Retina (tissue), 1 donor: ENCODE results near the gene WBP1L.
A peak's percentile ranks its signal among the peaks of the same experiment; 100 is the strongest.
"Not testable (repeated sequence)": the region's sequence is repeated elsewhere in the genome, so short reads cannot be mapped to it uniquely, and the experiment has no call there.

ENCODE experiments used
- DNase-seq: peaks from one replicate; pipeline ENCODE4 v3.0.0-alpha.2; 2016

The WBP1L gene

GRCh38 chr10:102743588-102744373 is at the start of gene WBP1L:
Gene WBP1L (plus strand): TSS chr10:102743948. CDS start chr10:102744054, 106 bp downstream.
- peak; percentile 95 for DNase-seq

GRCh38 chr10:102695401-102695800 is 48.3 kb upstream of the WBP1L start:
- not testable (repeated sequence) for DNase-seq

GRCh38 chr10:102696736-102697135 is 47.0 kb upstream of the WBP1L start:
- no peak for DNase-seq

- no peak for DNase-seq
Observed at GRCh38 chr10:102698894-102699293, 44.9 kb upstream of the WBP1L start.

- DNase-seq: no peak
Observed at GRCh38 chr10:102701272-102701671, 42.5 kb upstream of the WBP1L start.

GRCh38 chr10:102701796-102702195 is 42.0 kb upstream of the WBP1L start:
- DNase-seq: no peak

- DNase-seq: no peak
Observed at GRCh38 chr10:102702742-102703141, 41.0 kb upstream of the WBP1L start.

GRCh38 chr10:102704915-102705314 is 38.8 kb upstream of the WBP1L start:
- no peak for DNase-seq

GRCh38 chr10:102705531-102705930 is 38.2 kb upstream of the WBP1L start:
- no peak for DNase-seq

DNA sequence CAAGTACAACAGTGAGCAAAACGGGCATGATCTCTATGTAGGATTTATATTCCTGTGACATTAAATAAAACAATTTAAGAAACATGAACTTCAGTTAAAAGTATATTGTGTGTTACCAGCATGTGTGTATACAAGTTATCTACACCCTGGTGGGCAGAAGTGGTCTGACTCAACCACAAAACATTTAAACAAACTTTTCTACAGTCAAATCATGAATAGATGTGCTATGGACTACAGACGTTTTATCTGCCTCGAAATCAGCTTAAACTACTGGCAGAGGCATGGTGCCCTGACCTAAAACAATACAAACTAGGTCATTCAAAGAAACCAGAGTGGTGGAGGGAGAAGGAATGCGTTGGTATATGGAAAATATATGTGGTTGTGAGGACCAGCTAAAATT is 33.1 kb upstream of the WBP1L start:
- no peak for DNase-seq

DNA sequence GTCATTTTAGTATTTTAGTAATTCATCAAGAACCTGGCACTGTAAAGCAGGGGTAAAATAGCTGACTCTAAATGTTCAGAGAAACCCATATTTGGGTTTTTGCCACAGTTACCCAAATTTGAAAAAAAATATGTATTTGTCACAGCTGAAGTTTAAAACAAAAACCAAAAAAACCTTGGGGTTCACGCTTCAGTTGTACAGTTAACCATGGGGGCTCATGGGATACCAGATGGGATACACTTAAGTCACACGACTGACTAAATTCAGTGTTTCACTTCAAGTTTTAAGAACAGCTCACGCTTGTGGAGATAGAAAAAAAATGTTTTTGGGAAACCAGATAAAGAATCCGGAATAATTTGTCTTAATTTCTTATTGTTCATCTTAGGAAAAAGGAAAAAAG is 31.7 kb upstream of the WBP1L start:
- no peak for DNase-seq

DNA sequence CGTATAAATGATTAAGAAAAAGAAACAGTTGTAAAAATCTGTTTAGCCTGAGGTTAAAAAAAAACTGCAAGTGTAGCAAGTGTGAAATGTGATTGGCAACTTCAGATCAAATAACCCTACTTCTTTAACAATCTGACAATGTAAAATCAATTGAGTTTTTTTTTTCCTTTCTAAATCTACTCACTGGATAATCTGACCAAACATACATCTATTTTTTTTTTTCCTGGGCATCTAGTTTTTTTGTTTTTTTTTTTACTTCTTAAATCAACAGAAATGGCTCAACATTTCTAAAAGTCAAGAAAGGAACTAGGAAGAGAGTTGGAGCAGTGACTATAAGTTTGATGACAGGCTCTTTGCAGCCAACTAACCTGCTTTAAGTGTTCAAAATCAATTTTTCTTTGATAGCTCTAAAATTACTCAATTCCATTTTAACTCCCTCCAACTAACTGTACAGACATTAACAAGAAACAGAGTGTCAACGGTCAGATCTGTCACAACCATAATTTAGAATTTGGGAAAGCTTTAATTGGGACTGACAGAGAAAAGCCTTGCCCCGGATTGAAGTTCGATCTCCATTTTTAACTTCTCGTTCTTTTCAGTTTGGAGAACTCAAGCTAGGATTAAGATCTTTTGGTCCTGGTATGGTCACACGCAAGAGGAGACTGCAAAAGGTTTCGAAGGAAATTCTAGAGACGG is 30.8 kb upstream of the WBP1L start:
- no peak for DNase-seq

DNA sequence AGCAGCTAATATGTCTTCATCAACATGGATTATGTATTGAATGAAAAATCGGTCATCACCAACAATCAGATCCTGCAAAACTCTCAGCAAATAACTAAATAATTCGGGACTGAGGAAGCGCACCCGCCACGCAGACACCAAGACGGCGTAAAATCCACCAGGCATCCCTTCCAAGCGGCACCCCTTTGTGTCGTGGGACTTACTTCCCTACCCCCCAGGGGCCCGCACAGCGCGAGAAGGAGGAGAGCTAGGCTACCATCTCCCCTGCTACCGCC is 30.3 kb upstream of the WBP1L start:
- no peak for DNase-seq

- peak; percentile 99 for DNase-seq
Observed at GRCh38 chr10:102713814-102714620, 29.7 kb upstream of the WBP1L start, which contains the start of gene ARL3. Gene ARL3 (minus strand): TSS chr10:102714397. CDS start chr10:102714275, 122 bp downstream.

DNA sequence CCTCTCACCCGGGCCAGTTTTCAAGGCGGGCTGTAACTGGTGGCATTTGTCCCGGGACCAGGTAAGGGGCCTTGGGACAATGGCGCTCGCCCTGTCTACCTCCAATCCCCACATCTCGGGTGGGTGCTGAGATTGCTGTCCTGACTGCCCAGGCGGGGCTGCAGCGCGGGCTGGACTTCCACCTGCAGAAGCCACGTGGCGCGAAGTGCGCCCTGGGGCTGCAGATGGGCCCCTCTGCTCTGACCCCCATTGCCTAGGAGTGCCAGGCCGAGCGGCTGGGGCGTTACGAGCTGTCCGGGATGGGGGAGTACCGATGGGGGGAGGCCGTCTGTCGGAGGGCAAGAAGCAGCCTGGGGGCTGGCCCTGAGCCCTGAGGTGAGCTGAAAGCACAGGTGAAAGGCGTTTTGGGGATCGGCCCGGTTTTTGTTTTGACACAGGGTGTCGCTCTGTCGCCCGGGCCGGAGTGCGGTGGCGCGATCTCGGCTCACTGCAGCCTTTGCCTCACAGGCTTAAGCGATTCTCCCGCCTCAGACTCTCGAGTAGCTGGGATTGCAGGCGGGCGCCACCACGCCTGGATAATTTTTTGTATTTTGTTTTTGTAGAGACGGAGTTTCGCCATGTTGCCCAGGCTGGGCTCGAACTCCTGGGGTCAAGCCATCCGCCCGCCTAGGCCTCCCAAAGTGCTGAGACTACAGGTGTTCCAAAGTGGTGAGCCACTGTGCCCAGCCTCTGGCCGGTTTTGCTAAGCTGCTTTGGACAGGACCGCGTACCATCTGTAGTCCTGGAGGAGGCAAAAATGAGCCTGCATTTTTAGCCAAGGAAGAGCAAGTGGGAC is 28.9 kb upstream of the WBP1L start, which contains the start of gene SFXN2:
Gene SFXN2 (plus strand): TSS at position 16 of the 835 bp plus-strand sequence. CDS start 12,001 bp downstream, outside the sequence.
- DNase-seq: no peak

DNA sequence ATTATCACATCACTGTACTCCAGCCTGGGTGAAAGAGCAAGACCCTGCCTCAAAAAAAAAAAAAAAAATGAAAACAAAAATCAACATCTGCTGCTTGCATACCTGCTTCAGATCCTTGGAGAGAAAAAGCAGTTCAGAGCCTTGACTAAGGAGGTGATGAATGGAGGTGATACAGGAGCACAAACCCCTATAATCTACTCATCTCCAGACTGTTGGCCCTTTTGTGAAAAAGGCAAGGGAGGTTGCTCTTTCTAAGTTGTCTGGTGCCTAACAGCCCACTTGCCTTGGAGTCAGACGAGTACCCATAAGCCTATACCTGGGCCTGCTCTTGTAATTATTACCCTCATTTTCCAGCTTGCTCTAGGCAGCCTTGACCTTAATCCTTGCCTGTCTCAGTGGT is 27.9 kb upstream of the WBP1L start:
- DNase-seq: no peak

- DNase-seq: not testable (repeated sequence)
Observed at GRCh38 chr10:102716900-102717565, 26.7 kb upstream of the WBP1L start.

DNA sequence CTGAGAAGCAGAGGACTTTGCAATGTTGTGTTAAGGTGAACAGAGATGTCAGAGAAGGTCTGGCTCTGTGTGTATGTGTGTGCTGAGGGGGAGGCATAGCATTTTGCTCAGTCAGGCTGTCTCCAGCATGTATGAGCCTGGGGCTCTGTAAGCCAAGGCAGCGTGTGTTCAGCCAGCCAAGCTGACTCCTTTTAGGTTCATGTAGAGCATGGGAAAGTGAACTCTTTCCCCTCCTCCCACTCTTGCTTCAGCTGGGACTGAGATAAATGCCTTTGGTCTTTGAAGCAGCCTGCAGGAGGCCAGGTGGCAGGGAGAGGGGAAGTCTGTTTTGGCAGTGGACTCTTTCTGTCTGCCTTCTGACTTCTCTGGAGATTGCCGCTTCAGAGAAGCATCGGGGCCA is 25.5 kb upstream of the WBP1L start:
- DNase-seq: no peak

DNA sequence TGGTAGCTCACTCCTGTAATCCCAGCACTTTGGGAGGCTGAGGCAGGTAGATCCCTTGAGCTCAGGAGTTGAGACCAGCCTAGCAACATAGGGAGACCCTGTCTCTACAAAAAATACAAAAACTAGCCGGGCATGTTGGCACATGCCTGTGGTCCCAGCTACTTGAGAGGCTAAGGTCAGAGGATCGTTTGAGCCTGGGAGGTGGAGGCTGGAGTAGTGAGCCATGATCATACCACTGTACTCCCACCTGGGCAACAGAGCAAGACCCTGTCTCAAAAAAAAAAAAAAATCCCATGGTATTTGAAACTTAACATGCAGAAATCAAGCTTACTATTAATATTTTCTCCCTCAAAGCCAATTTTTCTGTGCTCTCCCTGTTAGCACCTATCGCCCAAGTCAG is 23.4 kb upstream of the WBP1L start:
- no peak for DNase-seq

DNA sequence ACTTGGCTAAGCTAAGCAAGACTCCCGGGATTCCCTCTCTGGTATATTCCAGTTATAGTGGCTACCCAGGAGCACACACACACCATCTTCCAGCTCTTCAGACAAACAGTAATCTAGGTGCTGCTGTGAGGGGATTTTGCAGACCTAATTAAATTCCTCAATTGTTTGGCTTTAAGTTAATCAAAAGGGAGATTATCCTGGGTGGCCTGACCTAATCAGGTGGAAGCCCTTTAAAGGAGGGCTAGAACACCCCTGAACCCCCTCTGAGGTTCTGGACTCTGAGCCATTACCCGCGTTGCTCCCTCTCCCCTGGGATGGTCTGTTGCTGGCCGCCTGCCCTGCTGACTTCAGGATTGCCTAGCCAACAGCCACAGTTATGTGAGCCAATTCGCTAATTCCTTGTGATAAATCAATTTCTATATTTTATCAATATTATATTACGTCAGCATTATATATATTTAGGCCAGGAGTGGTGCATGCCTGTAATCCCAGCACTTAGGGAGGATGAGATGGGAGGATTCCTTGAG is 22.9 kb upstream of the WBP1L start:
- DNase-seq: no peak

DNA sequence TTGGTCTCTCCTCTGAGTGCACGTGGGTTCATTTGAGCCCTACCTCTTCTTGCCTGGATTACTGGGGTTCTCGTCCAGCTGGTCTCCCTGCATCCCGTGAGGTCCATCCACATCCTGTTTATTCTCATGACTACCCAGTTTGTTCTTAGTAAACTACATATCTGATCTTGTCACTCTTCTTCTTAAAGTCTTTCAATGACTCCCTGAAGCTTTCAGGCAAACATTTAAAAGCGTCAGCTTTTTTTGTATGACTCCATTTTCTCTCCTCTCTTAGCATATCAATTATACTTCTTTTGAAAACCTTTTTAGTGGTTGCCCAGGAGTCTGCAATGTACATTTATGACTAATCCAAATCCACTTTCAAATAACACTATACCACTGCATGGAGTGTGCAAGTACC is 21.8 kb upstream of the WBP1L start:
- no peak for DNase-seq

- no peak for DNase-seq
Observed at GRCh38 chr10:102723989-102724388, 19.8 kb upstream of the WBP1L start.
